MCF 10A (cell line): ENCODE measurements around the gene CEACAM6. TPM values are rescaled to one million over a fixed set of nuclear protein-coding genes. Genes with fewer than 3 reads are reported as not detected.
"Not testable (repeated sequence)": the region's sequence is repeated elsewhere in the genome, so short reads cannot be mapped to it uniquely, and the experiment has no call there.

Experiments used
- BruUV-seq: library from RNA; stranded (reverse); fragments of 400-500 nt; replicated peaks from 2 replicates; lab custom pipeline; 2021; lab: Mats Ljungman, UMichigan
- CTCF ChIA-PET: fragments of 300-600 bp; sonication (Branson Sonifier 250); formaldehyde crosslinking; extraction: SDS; loops from one replicate; lab custom pipeline; 2021; ENCODE audit warnings: antibody characterized with exemption, inconsistent platforms; lab: Yijun Ruan, JAX
- POLR2A ChIA-PET: fragments of 300-600, 350-650 bp; sonication (Branson Sonifier 250); formaldehyde crosslinking; extraction: SDS; loops from one replicate; lab custom pipeline; 2020; ENCODE audit warnings: antibody characterized with exemption, inconsistent platforms; lab: Yijun Ruan, JAX
- DNase-seq: peaks from one replicate; pipeline ENCODE4 v3.0.0-alpha.2; 2018; ENCODE audit not compliant: unreplicated experiment
- H3K27ac Mint-ChIP-seq: one replicate; pipeline ENCODE4 v1.8.0; 2022; ENCODE audit warnings: mild to moderate bottlenecking, low read depth, mixed read lengths; ENCODE audit not compliant: unreplicated experiment
- H3K27me3 Mint-ChIP-seq: one replicate; pipeline ENCODE4 v1.8.0; 2022; ENCODE audit warnings: mixed read lengths; ENCODE audit not compliant: insufficient read depth, unreplicated experiment
- H3K36me3 Mint-ChIP-seq: one replicate; pipeline ENCODE4 v1.8.0; 2022; ENCODE audit warnings: mild to moderate bottlenecking, moderate library complexity, mixed read lengths; ENCODE audit not compliant: insufficient read depth, unreplicated experiment
- H3K4me1 Mint-ChIP-seq: one replicate; pipeline ENCODE4 v1.8.0; 2022; ENCODE audit warnings: mixed read lengths; ENCODE audit not compliant: insufficient read depth, unreplicated experiment
- H3K4me3 Mint-ChIP-seq: one replicate; pipeline ENCODE4 v1.8.0; 2022; ENCODE audit warnings: mild to moderate bottlenecking, moderate library complexity, mixed read lengths; ENCODE audit not compliant: unreplicated experiment
- H3K9me3 Mint-ChIP-seq: one replicate; pipeline ENCODE4 v1.8.0; 2022; ENCODE audit warnings: mixed read lengths; ENCODE audit not compliant: unreplicated experiment
- CTCF ChIP-seq: fragments of 200-600 bp; IDR thresholded peaks from one replicate; pipeline ENCODE4 v1.8.0; 2022; ENCODE audit warnings: antibody characterized with exemption, mild to moderate bottlenecking; ENCODE audit not compliant: unreplicated experiment
- intact Hi-C: fragments of 100-400 bp; cut with micrococcal nuclease; formaldehyde crosslinking; loops from 2 replicates; pipeline ENCODE4 v1.14.1; 2022
- total RNA-seq: library from RNA; stranded (reverse); gene quantifications from 2 replicates; pipeline ENCODE4 v1.2.3, GENCODE V29; 2022

CEACAM6 gene
- total RNA-seq, 1 experiment from 2014 or later: not detected

- Mint-ChIP-seq H3K4me1 (no peaks in the 10 kb centered on the region), H3K9me3 (no peaks in the 10 kb centered on the region), H3K27ac (no peak within 1 kb of the TSS), H3K4me3 (no peak within 1 kb of the TSS), H3K27me3 (peaks cover 98% of the 10 kb centered on the region), H3K36me3 (no peaks in the 10 kb centered on the region)
- CTCF ChIA-PET: interaction anchor here (0.6 kb wide), 1 partner anchor 45 kb away, joined by 3 read pairs; no protein-coding TSS in a partner anchor
- BruUV-seq: no TSS peak
- no peak for DNase-seq
- POLR2A ChIA-PET: no interaction called here
- intact Hi-C loops: no loop called here
- TF ChIP-seq CTCF: no peak
These were observed 46.8 kb upstream of the CEACAM6 start, which contains the start of gene CEACAM5 for GRCh38 chr19:41708481-41708880. TSS of gene CEACAM5 (plus strand) at chr19:41708626. CDS start at chr19:41708732, 106 bp downstream.

GRCh38 chr19:41709516-41709915 lies 45.8 kb upstream of the CEACAM6 start:
- H3K9me3 Mint-ChIP-seq, intact Hi-C loops, DNase-seq, POLR2A ChIA-PET, CTCF ChIA-PET, H3K27ac Mint-ChIP-seq, BruUV-seq, H3K4me3 Mint-ChIP-seq, H3K36me3 Mint-ChIP-seq, H3K4me1 Mint-ChIP-seq: not testable (repeated sequence)
- peaks cover 98% of the 10 kb centered on the region for H3K27me3 Mint-ChIP-seq

- TF ChIP-seq CTCF: no peak
- peaks cover 98% of the 10 kb centered on the region for H3K27me3 Mint-ChIP-seq
- DNase-seq: no peak
- H3K4me3 Mint-ChIP-seq: no peak overlapping the region
- no peaks in the 10 kb centered on the region for H3K4me1 Mint-ChIP-seq
- ChIA-PET CTCF (interaction anchor here (1.2 kb wide), 1 partner anchor 43 kb away, joined by 4 read pairs; no protein-coding TSS in a partner anchor), POLR2A (no interaction called here)
- BruUV-seq: no TSS peak
- H3K36me3 Mint-ChIP-seq: no peaks in the 10 kb centered on the region
- H3K27ac Mint-ChIP-seq: no peak overlapping the region
- intact Hi-C loops: no loop called here
- H3K9me3 Mint-ChIP-seq: no peaks in the 10 kb centered on the region
These were observed 45.2 kb upstream of the CEACAM6 start for GRCh38 chr19:41709951-41710645.

- Mint-ChIP-seq H3K4me1 (no peaks in the 10 kb centered on the region), H3K9me3 (no peaks in the 10 kb centered on the region), H3K36me3 (no peaks in the 10 kb centered on the region), H3K4me3 (no peak overlapping the region), H3K27me3 (peaks cover 98% of the 10 kb centered on the region), H3K27ac (no peak overlapping the region)
- no peak for TF ChIP-seq CTCF
- BruUV-seq: no TSS peak
- DNase-seq: no peak
- ChIA-PET POLR2A (no interaction called here), CTCF (interaction anchor here (1.2 kb wide), 1 partner anchor 42 kb away, joined by 4 read pairs; no protein-coding TSS in a partner anchor)
- intact Hi-C loops: no loop called here
These were observed 43.7 kb upstream of the CEACAM6 start for GRCh38 chr19:41711376-41712261.
